ENCODE measurements around the gene CARNS1.

The CARNS1 gene

GRCh38 chr11:67376063-67376820, 39.2 kb upstream of the CARNS1 start:
- no peak for DNase-seq

DNA sequence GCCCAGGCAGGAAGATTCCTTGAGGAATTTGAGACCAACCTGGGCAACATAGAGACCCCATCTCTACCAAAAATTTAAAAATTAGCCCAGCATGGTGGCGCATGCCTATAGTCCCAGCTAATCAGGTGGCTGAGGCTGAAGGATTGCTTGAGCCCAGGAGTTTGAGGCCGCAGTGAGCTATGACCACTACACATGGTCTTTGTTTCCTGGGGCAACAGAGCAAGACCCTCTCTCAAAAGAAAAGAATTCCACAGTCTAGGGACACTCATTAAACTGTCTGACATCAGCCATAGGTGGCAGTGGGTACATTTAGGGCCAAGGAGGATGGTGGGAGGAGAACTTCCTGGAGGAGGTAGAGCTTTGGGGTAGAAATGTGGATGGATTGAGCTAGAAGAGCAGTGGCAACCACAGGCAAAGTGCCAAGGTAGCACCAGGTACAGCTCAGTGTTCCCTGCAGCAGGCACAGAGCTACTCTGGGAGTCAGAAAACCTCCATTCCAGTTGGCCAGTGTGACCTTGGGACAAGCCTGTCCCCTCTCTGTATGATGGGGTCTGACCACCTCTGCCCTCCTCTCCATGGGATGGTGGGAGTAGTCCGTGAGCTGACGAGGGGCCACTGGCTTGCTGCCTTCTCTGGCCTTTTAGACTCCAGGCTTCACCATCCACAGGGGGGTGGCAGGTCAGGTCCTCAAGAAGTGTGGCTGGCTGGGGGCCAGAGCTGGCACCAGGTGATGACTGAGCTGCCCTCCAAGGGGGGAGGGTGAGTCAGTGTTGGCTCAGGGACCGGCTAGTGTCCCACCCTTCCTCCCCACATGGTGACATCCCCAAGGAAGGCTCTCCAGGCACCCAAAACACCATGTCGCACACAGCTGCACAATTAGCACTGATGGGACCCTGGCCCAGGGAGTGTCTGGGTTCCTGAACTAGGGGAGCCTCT, 38.3 kb upstream of the CARNS1 start:
- no peak for DNase-seq

DNA sequence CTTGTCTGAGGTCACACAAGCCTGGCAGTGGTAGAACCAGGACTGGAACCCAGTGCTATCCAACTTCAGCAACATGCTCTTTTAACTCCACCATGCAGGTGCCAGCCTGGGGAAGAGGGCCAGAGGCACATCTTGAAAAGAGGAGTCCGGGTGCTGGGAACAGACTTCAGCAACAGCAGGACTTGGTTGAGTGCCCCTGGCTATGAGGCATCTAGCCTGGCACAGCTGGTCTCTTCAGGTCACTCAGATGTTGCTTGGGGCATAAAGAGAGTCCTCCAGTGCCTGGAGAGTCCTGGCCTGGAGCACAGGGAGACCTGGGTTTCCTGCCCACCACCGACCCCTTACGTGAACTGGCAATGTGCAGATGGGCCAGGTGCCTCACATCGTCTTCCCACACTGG, 36.9 kb upstream of the CARNS1 start:
- DNase-seq, result no peak

DNA sequence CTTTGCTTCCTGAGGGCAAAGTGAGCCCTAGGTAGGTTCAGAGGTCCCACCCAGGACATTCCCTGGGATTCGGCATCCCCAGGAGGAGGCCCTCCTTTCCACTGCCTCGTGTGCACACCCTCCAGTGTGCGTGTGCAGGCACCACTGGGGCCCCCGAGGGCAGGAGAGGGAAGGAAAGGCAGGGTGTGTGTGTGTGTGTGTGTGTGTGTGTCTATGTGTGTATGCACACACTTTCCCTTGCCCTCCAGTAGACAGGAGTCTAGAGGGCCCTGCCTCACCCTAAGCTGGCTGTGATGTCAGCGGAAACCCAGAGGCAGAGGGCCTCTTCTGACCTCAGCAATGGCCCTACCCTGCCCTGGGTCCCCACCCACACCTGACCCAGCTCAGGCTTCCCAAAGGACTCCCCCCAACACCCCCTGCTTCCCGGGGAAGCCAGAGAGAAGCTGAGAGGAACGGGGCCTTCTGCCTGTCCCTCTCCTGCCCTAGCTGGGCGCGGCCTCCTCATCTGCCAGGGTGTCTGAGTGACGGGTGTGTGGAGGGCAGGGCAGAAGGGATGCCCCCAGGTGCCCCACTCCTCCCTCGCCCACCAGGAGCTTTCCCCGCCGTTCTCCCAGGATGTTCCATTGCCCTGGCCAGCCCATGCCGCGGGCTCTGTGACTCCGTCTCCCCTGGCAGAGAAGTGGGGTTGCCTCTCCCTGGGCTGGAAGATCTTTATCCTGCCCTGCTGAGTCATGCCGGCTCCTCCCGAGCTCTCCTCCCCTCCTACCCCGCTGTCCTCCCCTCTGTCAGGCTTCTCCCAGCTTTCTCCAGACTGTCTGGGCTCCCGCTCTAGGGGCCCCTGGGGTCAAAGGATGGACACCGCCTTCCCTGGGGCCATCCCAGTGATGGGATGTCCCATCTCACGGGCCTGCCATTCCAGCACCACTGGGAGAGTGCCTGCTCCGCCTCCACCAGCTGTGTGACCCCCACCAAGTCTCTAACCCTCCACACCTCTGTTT, 36.1 kb upstream of the CARNS1 start:
- no peak for DNase-seq

- no peak for DNase-seq
Measured at GRCh38 chr11:67381244-67381972, 34.1 kb upstream of the CARNS1 start.

DNA sequence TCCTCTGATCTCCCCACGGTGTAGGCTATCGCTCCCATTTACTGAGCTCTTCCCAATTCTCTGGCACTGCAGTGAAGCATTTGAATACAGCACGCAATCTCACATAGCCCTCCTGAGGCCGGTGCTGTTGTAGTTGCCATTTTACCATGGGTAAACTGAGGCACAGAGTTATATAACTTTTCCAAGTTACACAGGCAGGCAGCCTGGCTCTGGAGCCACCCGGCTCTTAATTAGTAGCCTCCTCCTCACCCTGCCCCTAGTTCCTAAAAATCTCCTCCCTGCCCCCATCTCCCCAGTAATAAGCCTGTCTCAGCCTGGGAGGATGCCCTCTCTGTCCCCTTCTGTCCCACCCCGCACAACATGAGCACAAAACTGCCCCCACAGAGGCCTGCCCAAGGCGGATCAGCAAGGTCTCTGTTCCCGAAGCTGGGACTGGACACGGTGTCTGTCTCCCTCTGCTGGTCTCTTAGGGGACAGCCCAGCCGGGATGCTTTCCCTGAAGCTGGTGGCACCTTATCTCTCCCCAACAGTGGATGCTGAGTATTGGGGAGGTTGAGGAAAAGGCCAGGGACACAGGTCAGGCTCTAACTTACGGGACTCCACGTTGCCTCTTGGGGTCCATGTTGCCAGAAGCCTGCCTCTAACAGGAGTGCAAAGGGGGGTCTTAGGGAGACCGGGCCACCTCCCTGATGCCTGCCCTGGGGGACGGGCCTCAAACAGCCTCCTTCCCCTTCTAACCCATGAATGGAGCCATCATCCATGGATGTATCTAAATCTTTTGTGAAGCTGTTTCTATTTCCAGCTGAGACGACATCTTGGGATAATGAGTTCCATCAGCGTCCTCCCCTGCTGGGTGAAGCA, 33.0 kb upstream of the CARNS1 start:
- no peak for DNase-seq

DNA sequence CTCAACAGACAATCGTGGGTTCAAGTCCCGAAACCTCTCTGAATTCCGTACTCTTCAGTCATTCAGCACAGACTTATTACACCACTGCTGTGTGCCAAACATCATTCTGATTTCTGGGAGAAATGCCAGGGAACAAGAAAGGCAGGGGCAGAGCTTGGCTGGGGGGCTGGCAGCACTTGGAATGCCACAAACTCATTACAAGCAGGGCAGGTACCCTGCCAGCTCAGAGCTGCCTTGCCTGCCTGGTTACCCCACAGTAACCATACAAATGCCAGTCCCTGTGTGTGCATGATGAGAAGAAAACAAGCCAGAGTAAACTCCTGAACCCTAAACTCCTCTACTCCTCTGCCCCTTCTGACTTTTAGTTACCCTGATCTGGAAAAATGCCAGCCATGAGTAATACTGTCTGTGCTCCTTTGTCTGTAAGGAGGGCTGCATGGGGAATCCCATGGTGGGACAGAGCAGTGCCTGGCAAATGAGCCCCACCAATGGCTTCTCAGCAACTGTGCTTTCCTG, 30.6 kb upstream of the CARNS1 start:
- DNase-seq, result no peak

DNA sequence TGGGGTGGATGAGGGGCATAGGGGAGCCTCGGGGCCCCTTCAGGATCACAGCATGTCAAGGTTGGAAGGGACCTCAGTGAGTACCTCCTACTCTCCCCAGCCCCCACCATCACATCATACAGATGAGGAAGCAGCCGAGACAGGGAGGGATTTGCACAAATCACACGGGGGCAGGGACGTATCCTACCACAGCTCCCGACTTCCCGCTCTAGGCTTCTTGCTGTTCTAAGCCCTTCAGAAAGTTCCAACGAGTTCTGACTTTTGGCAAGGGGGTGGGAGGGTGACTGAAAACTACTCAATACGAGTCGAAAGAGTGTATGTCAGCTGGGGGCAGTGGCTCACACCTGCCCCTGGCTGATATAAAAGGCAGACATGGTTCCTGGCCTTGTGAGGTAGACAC, 28.4 kb upstream of the CARNS1 start:
- DNase-seq, result no peak

DNA sequence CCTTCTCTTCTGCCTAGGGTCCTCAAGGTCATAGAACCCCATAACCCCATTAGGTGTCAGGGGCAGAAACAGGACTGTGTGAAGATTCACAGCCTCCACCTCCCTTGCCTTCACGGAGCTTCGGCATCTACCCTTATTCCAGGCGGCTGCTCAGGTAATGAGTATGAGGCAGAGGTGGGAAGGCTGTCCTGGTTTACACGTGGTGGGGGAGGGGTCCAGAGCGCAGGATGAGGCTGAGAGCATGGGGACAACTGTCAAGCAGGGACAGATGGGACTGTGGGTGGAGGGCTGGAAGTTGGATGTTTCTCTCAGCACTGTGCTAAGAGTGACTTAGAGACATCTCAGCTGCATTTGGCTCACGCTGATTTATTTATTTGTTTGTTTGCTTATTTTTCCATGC, 28.0 kb upstream of the CARNS1 start:
- no peak for DNase-seq

DNA sequence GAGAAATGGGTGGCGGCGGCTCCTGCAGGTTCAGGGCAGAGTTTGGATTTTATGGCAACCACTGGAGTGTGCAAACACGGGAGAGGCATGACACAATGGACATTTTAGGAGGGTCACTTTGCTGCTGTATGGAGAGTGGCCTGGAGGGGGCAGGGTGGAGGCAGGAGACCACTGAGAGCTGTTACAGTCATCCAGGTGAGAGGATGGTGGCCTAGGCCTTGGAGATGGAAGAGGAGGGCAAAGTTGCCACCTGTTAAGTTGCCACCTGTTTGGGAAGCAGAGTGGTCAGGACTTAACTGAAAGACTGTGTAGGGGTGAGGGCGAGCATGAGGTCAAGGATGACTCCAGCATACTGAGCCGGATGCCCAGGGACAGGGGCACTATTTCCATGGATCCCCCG, 26.0 kb upstream of the CARNS1 start:
- DNase-seq, result no peak

- no peak for DNase-seq
Measured at GRCh38 chr11:67390947-67391303, 24.6 kb upstream of the CARNS1 start.

DNA sequence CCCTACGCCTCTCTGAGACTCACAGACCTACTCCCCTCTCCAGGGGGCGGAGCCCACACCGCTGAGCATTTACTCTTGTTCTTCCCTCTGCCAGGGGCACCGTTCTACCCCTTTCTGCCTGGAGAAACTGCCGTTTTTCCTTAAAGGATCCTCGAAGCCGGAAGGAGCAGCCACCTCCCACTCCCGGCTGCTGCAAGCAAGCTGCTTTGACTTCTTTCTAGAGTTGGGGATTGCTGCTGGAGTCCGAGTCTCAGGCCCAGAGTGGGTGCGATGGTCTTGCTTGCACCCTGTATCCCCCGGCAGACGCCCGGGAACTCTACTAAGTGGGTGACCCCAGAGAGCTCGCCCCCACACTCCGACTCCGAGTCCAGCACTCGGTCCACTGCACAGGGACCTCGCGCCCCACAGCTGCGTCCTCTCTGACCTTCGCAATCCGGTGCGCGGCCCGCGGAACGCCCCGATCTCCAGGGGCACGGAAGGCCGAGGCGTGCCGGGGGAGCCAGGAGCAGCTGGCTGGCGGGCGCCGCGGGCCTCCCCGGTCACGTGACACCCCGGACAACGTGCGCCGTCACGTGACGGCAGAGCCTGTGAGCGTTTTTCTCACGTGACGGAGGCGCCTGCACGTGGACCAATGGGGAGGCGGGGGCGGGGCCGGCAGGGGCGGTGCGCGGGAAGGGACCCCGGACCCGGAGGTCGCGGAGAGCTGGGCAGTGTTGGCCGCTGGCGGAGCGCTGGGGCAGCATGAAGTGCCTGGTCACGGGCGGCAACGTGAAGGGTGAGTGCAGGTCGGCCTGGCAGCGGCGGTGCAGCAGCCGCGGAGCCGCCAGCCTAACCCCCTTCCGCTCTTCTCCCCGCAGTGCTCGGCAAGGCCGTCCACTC, 23.9 kb upstream of the CARNS1 start, which contains the start of gene RAD9A:
TSS of gene RAD9A (plus strand) at position 683 of the 879 bp plus-strand sequence. CDS start at position 742, 59 bp downstream.
- DNase-seq, result no peak

DNA sequence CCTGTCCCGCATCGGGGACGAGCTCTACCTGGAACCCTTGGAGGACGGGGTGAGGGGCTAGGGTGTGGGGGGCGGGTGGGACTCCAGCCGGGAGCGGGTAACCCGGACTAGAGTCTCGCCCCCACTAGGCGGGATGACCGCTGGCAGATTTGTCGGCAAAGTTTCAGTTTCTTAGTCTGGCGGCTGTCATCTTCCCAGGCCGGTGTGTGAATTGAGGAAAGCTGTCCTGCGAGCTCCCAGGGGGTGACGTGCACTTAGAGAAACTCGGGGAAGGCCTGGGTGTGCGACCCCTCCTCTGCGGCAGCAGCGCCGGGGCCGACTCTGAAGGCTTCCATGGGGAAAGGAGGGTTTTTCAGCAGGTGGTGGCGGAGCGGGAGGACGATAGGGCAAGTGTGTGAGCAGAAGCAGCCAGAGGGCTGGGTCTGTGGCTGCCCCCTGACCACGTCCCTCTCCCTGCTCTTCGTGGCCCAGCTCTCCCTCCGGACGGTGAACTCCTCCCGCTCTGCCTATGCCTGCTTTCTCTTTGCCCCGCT, 23.2 kb upstream of the CARNS1 start:
- DNase-seq, result no peak

DNA sequence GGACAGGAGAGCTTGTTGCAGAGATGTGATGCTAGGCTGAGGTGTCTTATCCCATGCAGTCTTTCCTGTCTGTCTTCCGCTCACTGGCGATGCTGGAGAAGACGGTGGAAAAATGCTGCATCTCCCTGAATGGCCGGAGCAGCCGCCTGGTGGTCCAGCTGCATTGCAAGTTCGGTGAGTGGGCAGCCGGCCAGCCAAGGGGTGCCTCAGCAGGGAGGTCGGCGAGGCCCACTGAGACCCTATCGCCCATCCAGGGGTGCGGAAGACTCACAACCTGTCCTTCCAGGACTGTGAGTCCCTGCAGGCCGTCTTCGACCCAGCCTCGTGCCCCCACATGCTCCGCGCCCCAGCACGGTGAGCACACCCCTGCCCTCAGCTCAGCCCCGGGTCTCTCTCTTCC, 22.0 kb upstream of the CARNS1 start:
- DNase-seq, result no peak

GRCh38 chr11:67393990-67394389, 21.5 kb upstream of the CARNS1 start:
- no peak for DNase-seq

DNA sequence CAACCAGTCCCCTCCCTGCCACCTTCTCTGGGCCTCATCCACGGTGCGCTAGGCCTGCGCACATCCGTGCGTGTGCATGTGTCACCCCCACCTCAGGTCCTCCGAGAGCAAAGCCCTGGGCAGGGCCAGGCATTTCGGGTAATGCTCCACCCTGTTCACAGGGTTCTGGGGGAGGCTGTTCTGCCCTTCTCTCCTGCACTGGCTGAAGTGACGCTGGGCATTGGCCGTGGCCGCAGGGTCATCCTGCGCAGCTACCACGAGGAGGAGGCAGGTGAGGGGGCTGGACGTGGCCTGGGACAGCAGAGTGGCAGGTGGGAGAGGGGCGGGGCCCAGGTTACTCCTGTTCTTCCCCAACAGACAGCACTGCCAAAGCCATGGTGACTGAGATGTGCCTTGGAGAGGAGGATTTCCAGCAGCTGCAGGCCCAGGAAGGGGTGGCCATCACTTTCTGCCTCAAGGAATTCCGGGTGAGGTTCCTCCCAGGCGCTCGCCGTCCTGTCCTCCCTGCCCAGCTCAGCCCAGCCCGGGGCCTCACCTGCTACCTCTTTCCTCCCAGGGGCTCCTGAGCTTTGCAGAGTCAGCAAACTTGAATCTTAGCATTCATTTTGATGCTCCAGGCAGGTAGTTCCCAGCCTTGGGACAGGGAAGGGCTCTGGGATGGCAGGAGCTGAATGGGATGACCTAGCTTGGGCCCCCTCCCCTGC, 19.8 kb upstream of the CARNS1 start:
- DNase-seq, result no peak

- no peak for DNase-seq
Measured at GRCh38 chr11:67396259-67396581, 19.3 kb upstream of the CARNS1 start.

- DNase-seq, result no peak
Measured at GRCh38 chr11:67396587-67397389, 18.7 kb upstream of the CARNS1 start.

All from cortex of kidney (tissue), 1 donor.